ENCODE data around the gene HLA-E. TPM values are rescaled to one million over a fixed set of nuclear protein-coding genes. Genes with fewer than 3 reads are reported as not detected.
A peak's percentile ranks its signal among the peaks of the same experiment; 100 is the strongest.
"Not testable (repeated sequence)": the region's sequence is repeated elsewhere in the genome, so short reads cannot be mapped to it uniquely, and the experiment has no call there.

The HLA-E gene
- total and polyA plus RNA-seq, 8 donors: 184 to 636 (median 198) TPM

GRCh38 chr6:30510419-30511168, 21.3 kb downstream of the HLA-E start:
- ATAC-seq (no peak), DNase-seq (no peak)
- Histone ChIP-seq H3K27ac (peak overlapping the region in 1 of 2 donors; percentile 92), H3K4me3 (no peak overlapping the region), H3K27me3 (no peaks in the 10 kb centered on the region), H3K4me1 (peaks cover 0 to 54% of the 10 kb centered on the region in 2 donors), H3K9me3 (no peaks in the 10 kb centered on the region), H3K36me3 (no peaks in the 10 kb centered on the region)
- intact Hi-C loops (cut with DNase I): no loop called here
- TF ChIP-seq CTCF (IDR thresholded peaks at IDR 0.05): no peak

- no peak for TF ChIP-seq CTCF (IDR thresholded peaks at IDR 0.05)
- no peaks in the 10 kb centered on the region for H3K27me3 ChIP-seq
- H3K27ac ChIP-seq: peak overlapping the region in 1 of 2 donors; percentile 40
- peaks cover 0 to 54% of the 10 kb centered on the region in 2 donors for H3K4me1 ChIP-seq
- H3K36me3 ChIP-seq: no peaks in the 10 kb centered on the region
- no peaks in the 10 kb centered on the region for H3K9me3 ChIP-seq
- intact Hi-C loops (cut with DNase I): no loop called here
- H3K4me3 ChIP-seq: no peak overlapping the region
- DNase-seq (no peak), ATAC-seq (no peak)
Observed at GRCh38 chr6:30511169-30511546, 21.8 kb downstream of the HLA-E start.

- intact Hi-C loops (cut with DNase I): no loop called here
- Histone ChIP-seq H3K36me3 (no peaks in the 10 kb centered on the region), H3K9me3 (peaks cover 0 to 7% of the 10 kb centered on the region in 2 donors), H3K4me3 (no peak overlapping the region), H3K27me3 (no peaks in the 10 kb centered on the region), H3K27ac (no peak overlapping the region), H3K4me1 (peaks cover 0 to 58% of the 10 kb centered on the region in 2 donors)
- TF ChIP-seq CTCF (IDR thresholded peaks at IDR 0.05): no peak
- DNase-seq (no peak), ATAC-seq (no peak)
Observed at GRCh38 chr6:30513451-30513850, 24.1 kb downstream of the HLA-E start.

- TF ChIP-seq CTCF (IDR thresholded peaks at IDR 0.05): no peak
Observed at GRCh38 chr6:30515106-30515505, 25.8 kb downstream of the HLA-E start.

GRCh38 chr6:30515944-30516753, 26.8 kb downstream of the HLA-E start:
- peak overlapping the region; percentile 97 to 99 for H3K27ac ChIP-seq
- H3K36me3 ChIP-seq: no peaks in the 10 kb centered on the region
- ATAC-seq (peak; percentile 97), DNase-seq (peak; percentile 88 to 95 (median 93))
- intact Hi-C loops (cut with DNase I): no loop called here
- H3K4me1 ChIP-seq: peaks cover 0 to 39% of the 10 kb centered on the region in 2 donors
- H3K9me3 ChIP-seq: peaks cover 0 to 7% of the 10 kb centered on the region in 2 donors
- peak overlapping the region; percentile 41 for H3K4me3 ChIP-seq
- no peak for TF ChIP-seq CTCF (IDR thresholded peaks at IDR 0.05)
- no peaks in the 10 kb centered on the region for H3K27me3 ChIP-seq

More at GRCh38 chr6:30515106-30515505, 25.8 kb downstream of the HLA-E start:
- intact Hi-C loops (cut with DNase I): no loop called here
- Histone ChIP-seq H3K4me1 (peaks cover 0 to 44% of the 10 kb centered on the region in 2 donors), H3K4me3 (peak overlapping the region in 1 of 2 donors; percentile 41), H3K36me3 (no peaks in the 10 kb centered on the region), H3K27me3 (no peaks in the 10 kb centered on the region), H3K9me3 (peaks cover 0 to 7% of the 10 kb centered on the region in 2 donors), H3K27ac (peak overlapping the region; percentile 97 to 99)
- ATAC-seq: no peak
- DNase-seq: peak in 1 of 4 donors; percentile 6

- H3K36me3 ChIP-seq; intact Hi-C loops (cut with DNase I); DNase-seq; H3K27me3 ChIP-seq; H3K9me3 ChIP-seq; ATAC-seq: not testable (repeated sequence)
- peak overlapping the region in 1 of 2 donors; percentile 41 for H3K4me3 ChIP-seq
- H3K4me1 ChIP-seq: peaks cover 0 to 36% of the 10 kb centered on the region in 2 donors
- peak overlapping the region; percentile 97 to 99 for H3K27ac ChIP-seq
Observed at GRCh38 chr6:30516754-30517076, 27.4 kb downstream of the HLA-E start.

GRCh38 chr6:30517767-30518504, 28.6 kb downstream of the HLA-E start:
- Histone ChIP-seq H3K27ac (peak overlapping the region in 1 of 2 donors; percentile 99), H3K4me1 (peaks cover 0 to 33% of the 10 kb centered on the region in 2 donors)
- H3K9me3 ChIP-seq; H3K27me3 ChIP-seq; H3K4me3 ChIP-seq; DNase-seq; H3K36me3 ChIP-seq; ATAC-seq; intact Hi-C loops (cut with DNase I): not testable (repeated sequence)

Data from left lung (tissue), 10 donors.